ENCODE results near the gene CACUL1. TPM values are rescaled to one million over a fixed set of nuclear protein-coding genes. Genes with fewer than 3 reads are reported as not detected.

The CACUL1 gene
- total RNA-seq, 1 experiment from 2014 or later, result 67.5 TPM

- TF ChIP-seq RAD21 (IDR thresholded peaks at IDR 0.05; ENCODE audit: low read depth), result no peak
- peak; percentile 79 for TF ChIP-seq SIN3A (IDR thresholded peaks at IDR 0.05; ENCODE audit: low read depth)
- TF ChIP-seq EZH2phosphoT487 (IDR thresholded peaks at IDR 0.05; ENCODE audit: borderline replicate concordance), result no peak
- no peak for TF ChIP-seq EZH2 (IDR thresholded peaks at IDR 0.05)
- TF ChIP-seq CEBPB (IDR thresholded peaks at IDR 0.05; ENCODE audit: low read depth), result no peak
- TF ChIP-seq SP1 (IDR thresholded peaks at IDR 0.05; ENCODE audit: low read depth), result peak; percentile 95
- TF ChIP-seq TCF7L2 (IDR thresholded peaks at IDR 0.05; ENCODE audit: borderline replicate concordance, extremely low read depth, insufficient read depth, insufficient read length), result peak; percentile 9
These were observed at the start of gene CACUL1 (continued) for GRCh38 chr10:118754556-118755423.

DNA sequence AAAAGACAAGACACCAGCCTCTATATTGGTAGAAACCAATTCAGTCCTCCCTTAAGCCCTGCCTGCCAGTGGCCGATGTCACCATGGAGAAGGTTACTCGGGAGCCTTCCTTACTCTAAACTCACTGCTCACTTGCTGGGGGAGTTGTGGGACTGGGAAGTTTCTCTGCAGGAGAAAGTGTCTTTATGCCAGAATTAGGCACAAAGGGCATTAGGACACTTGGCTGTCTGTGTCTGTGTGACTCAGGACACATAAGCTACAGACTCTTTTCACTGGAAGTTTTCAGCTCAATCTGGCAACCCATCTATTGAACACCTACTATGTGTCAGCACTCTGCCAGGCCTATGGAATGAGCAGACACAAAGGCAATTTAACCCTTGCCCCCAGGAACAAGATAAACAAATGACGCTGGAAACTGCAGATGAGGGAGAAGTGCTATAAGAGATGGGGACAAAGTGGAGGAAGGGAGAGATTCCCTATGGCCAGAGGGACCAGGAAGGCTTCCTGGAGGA is 49.5 kb upstream of the CACUL1 start:
- no peaks in the 10 kb centered on the region for H3K36me3 ChIP-seq (ENCODE audit: control insufficient read depth in 1 of 2, insufficient read depth in 2 of 2, low read length in 2 of 2)
- ATAC-seq (no peak), DNase-seq (ENCODE audit: low read depth, low spot score) (no peak)
- peak overlapping the region; percentile 49 for H2AFZ ChIP-seq (ENCODE audit: low read depth, low read length, poor library complexity, severe bottlenecking)
- peaks cover 0 to 34% of the 10 kb centered on the region in 2 experiments; a peak in 2 of 4 replicates for H3K4me1 ChIP-seq (ENCODE audit: control insufficient read depth in 1 of 2, insufficient read depth in 2 of 2, low read length in 2 of 2)
- intact Hi-C loops (cut with micrococcal nuclease), result loop anchor here (10.0 kb wide), 1 partner anchor 210 kb away; the partner anchor contains the start of gene PRLHR
- POLR2A ChIA-PET, result no interaction called here
- no peaks in the 10 kb centered on the region for H3K9me3 ChIP-seq (ENCODE audit: control insufficient read depth in 1 of 2, insufficient read depth in 1 of 2, low read depth in 1 of 2, low read length in 2 of 2)
- RAD21 ChIA-PET (ENCODE audit: low non-redundant PET in 1 of 2, low total read pairs in 2 of 2, uncharacterized antibody in 2 of 2, unreplicated experiment in 2 of 2), result interaction anchor here in 1 of 2 experiments (0.5 kb wide), 1 partner anchor 46 kb away, joined by 3 read pairs; no protein-coding TSS in a partner anchor
- TF ChIP-seq, protein P1, sequence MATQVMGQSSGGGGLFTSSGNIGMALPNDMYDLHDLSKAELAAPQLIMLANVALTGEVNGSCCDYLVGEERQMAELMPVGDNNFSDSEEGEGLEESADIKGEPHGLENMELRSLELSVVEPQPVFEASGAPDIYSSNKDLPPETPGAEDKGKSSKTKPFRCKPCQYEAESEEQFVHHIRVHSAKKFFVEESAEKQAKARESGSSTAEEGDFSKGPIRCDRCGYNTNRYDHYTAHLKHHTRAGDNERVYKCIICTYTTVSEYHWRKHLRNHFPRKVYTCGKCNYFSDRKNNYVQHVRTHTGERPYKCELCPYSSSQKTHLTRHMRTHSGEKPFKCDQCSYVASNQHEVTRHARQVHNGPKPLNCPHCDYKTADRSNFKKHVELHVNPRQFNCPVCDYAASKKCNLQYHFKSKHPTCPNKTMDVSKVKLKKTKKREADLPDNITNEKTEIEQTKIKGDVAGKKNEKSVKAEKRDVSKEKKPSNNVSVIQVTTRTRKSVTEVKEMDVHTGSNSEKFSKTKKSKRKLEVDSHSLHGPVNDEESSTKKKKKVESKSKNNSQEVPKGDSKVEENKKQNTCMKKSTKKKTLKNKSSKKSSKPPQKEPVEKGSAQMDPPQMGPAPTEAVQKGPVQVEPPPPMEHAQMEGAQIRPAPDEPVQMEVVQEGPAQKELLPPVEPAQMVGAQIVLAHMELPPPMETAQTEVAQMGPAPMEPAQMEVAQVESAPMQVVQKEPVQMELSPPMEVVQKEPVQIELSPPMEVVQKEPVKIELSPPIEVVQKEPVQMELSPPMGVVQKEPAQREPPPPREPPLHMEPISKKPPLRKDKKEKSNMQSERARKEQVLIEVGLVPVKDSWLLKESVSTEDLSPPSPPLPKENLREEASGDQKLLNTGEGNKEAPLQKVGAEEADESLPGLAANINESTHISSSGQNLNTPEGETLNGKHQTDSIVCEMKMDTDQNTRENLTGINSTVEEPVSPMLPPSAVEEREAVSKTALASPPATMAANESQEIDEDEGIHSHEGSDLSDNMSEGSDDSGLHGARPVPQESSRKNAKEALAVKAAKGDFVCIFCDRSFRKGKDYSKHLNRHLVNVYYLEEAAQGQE (IDR thresholded peaks at IDR 0.05; ENCODE audit: low read depth), result no peak
- TF ChIP-seq ZNF274 (IDR thresholded peaks at IDR 0.05; ENCODE audit: low read depth, low read length) (no peak), POLR2AphosphoS5 (IDR thresholded peaks at IDR 0.05; ENCODE audit: low read depth, low read length) (no peak), JUND (IDR thresholded peaks at IDR 0.05) (no peak)
- TF ChIP-seq, protein P2, sequence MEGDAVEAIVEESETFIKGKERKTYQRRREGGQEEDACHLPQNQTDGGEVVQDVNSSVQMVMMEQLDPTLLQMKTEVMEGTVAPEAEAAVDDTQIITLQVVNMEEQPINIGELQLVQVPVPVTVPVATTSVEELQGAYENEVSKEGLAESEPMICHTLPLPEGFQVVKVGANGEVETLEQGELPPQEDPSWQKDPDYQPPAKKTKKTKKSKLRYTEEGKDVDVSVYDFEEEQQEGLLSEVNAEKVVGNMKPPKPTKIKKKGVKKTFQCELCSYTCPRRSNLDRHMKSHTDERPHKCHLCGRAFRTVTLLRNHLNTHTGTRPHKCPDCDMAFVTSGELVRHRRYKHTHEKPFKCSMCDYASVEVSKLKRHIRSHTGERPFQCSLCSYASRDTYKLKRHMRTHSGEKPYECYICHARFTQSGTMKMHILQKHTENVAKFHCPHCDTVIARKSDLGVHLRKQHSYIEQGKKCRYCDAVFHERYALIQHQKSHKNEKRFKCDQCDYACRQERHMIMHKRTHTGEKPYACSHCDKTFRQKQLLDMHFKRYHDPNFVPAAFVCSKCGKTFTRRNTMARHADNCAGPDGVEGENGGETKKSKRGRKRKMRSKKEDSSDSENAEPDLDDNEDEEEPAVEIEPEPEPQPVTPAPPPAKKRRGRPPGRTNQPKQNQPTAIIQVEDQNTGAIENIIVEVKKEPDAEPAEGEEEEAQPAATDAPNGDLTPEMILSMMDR (IDR thresholded peaks at IDR 0.05 in 2 of 3, conservative IDR thresholded peaks at IDR 0.05 in 1 of 3; ENCODE audit: borderline replicate concordance in 1 of 3, insufficient read depth in 1 of 3, low read depth in 2 of 3, low read length in 2 of 3), result no peak
- no peak overlapping the region for H3K9ac ChIP-seq (ENCODE audit: low read length)
- BruUV-seq (replicated peaks), result no TSS peak
- no peak overlapping the region for H3K4me3 ChIP-seq (replicated peaks in 1 of 2; ENCODE audit: low read depth in 1 of 2, low read length in 2 of 2)
- H3K79me2 ChIP-seq (ENCODE audit: insufficient read depth, low read length), result no peaks in the 10 kb centered on the region
- no peaks in the 10 kb centered on the region for H3K9me2 ChIP-seq (ENCODE audit: insufficient read depth)
- no peak overlapping the region for H3K4me2 ChIP-seq (ENCODE audit: low read length)
- H3K27ac ChIP-seq (ENCODE audit: low read depth, low read length), result no peak overlapping the region
- CTCF ChIA-PET, result interaction anchor here (1.0 to 1.6 kb wide), 9 partner anchors 12 to 395 kb away, joined by 3 to 12 read pairs (median 3); no protein-coding TSS in a partner anchor
- H3K27me3 ChIP-seq (ENCODE audit: insufficient read depth, low read length), result no peaks in the 10 kb centered on the region
- no peaks in the 10 kb centered on the region for H4K20me1 ChIP-seq (ENCODE audit: insufficient read depth)

All from HCT116 (cell line).